ENCODE data around the gene ZNF566. TPM values are rescaled to one million over a fixed set of nuclear protein-coding genes. Genes with fewer than 3 reads are reported as not detected.

ZNF566 gene
- total RNA-seq, 1 experiment from 2014 or later: 11.6 TPM

- intact Hi-C loops (cut with micrococcal nuclease; ENCODE audit: unreplicated experiment): loop anchor here (1.0 to 5.0 kb wide), 7 partner anchors 32 to 296 kb away; partner anchors contain the start of genes ZFP14, ZNF260, ZNF461 and ZNF529
- DNase-seq: peak; percentile 48 to 65
- H3K4me1 ChIP-seq: no peaks in the 10 kb centered on the region
- H3K36me3 ChIP-seq (ENCODE audit: control insufficient read depth, insufficient read depth, low read length): no peaks in the 10 kb centered on the region
- H3K27me3 ChIP-seq (replicated peaks; ENCODE audit: control insufficient read depth, insufficient read depth, low read length): no peaks in the 10 kb centered on the region
- peaks cover 36% of the 10 kb centered on the region for H3K36me3 Mint-ChIP-seq (ENCODE audit: insufficient read depth, unreplicated experiment)
- H3K27me3 Mint-ChIP-seq (ENCODE audit: insufficient read depth, unreplicated experiment): no peaks in the 10 kb centered on the region
- CTCF ChIA-PET: interaction anchor here (0.7 to 1.4 kb wide), 3 partner anchors 40 to 274 kb away, joined by 3 to 7 read pairs (median 3); partner anchors contain the start of genes ZFP14, ZNF146, ZNF260 and ZNF565
- H3K9me3 ChIP-seq: 0 out of 2 replicates have a peak, but pooled peaks cover 3% of the 10 kb centered on the region
- TSS peak; percentile 57 for BruUV-seq (replicated peaks)
- TF ChIP-seq CTCF (IDR thresholded peaks at IDR 0.05; ENCODE audit: insufficient read depth in 1 of 2, low read depth in 1 of 2, low read length in 1 of 2, severe bottlenecking in 1 of 2, unreplicated experiment in 1 of 2): no peak
- peaks cover 14% of the 10 kb centered on the region for H3K4me1 Mint-ChIP-seq (ENCODE audit: low read depth, unreplicated experiment)
- H3K27ac Mint-ChIP-seq (ENCODE audit: unreplicated experiment): peak overlapping the region; percentile 99
- H3K9me3 Mint-ChIP-seq (ENCODE audit: unreplicated experiment): peaks cover 20% of the 10 kb centered on the region
- POLR2A ChIA-PET: interaction anchor here (1.4 to 2.0 kb wide), 7 partner anchors 39 to 882 kb away, joined by 7 to 34 read pairs (median 8); partner anchors contain the start of genes ZFP14, ZNF146, ZNF260 and ZNF383
- peak overlapping the region; percentile 93 for H3K4me3 ChIP-seq (ENCODE audit: low read depth, low read length)
- peak overlapping the region; percentile 91 for H3K4me3 Mint-ChIP-seq (ENCODE audit: unreplicated experiment)
These were observed 579 bp downstream of the ZNF566 start for GRCh38 chr19:36488846-36489117.

- BruUV-seq (replicated peaks): no TSS peak
- CTCF ChIA-PET: no interaction called here
- peaks cover 38% of the 10 kb centered on the region for H3K36me3 Mint-ChIP-seq (ENCODE audit: insufficient read depth, unreplicated experiment)
- intact Hi-C loops (cut with micrococcal nuclease; ENCODE audit: unreplicated experiment): loop anchor here (2.0 to 5.0 kb wide), 3 partner anchors 179 to 296 kb away; partner anchors contain the start of genes ZNF461 and ZNF850
- H3K36me3 ChIP-seq (ENCODE audit: control insufficient read depth, insufficient read depth, low read length): no peaks in the 10 kb centered on the region
- H3K4me3 ChIP-seq (ENCODE audit: low read depth, low read length): peak overlapping the region; percentile 93
- peak overlapping the region; percentile 91 for H3K4me3 Mint-ChIP-seq (ENCODE audit: unreplicated experiment)
- DNase-seq: no peak
- H3K27ac Mint-ChIP-seq (ENCODE audit: unreplicated experiment): peak overlapping the region; percentile 99
- no peaks in the 10 kb centered on the region for H3K27me3 Mint-ChIP-seq (ENCODE audit: insufficient read depth, unreplicated experiment)
- TF ChIP-seq CTCF (IDR thresholded peaks at IDR 0.05; ENCODE audit: insufficient read depth in 1 of 2, low read depth in 1 of 2, low read length in 1 of 2, severe bottlenecking in 1 of 2, unreplicated experiment in 1 of 2): no peak
- H3K27me3 ChIP-seq (replicated peaks; ENCODE audit: control insufficient read depth, insufficient read depth, low read length): no peaks in the 10 kb centered on the region
- peaks cover 20% of the 10 kb centered on the region for H3K9me3 Mint-ChIP-seq (ENCODE audit: unreplicated experiment)
- H3K9me3 ChIP-seq: 0 out of 2 replicates have a peak, but pooled peaks cover 3% of the 10 kb centered on the region
- POLR2A ChIA-PET: interaction anchor here (1.7 to 2.0 kb wide), 4 partner anchors 40 to 729 kb away, joined by 7 to 34 read pairs (median 8); partner anchors contain the start of genes ZFP14, ZNF146, ZNF260 and ZNF383
- H3K4me1 ChIP-seq: no peaks in the 10 kb centered on the region
- H3K4me1 Mint-ChIP-seq (ENCODE audit: low read depth, unreplicated experiment): peaks cover 14% of the 10 kb centered on the region
These were observed 1.1 kb downstream of the ZNF566 start for GRCh38 chr19:36488118-36488845.

GRCh38 chr19:36483653-36484052, 5.7 kb downstream of the ZNF566 start:
- ChIA-PET CTCF (no interaction called here), POLR2A (interaction anchor here (0.5 kb wide), 1 partner anchor 1159 kb away, joined by 7 read pairs; no protein-coding TSS in a partner anchor)
- Histone ChIP-seq H3K4me1 (no peaks in the 10 kb centered on the region), H3K9me3 (peaks cover 3% of the 10 kb centered on the region; the same call in 1 of the 2 replicates), H3K4me3 (ENCODE audit: low read depth, low read length) (no peak overlapping the region), H3K27me3 (replicated peaks; ENCODE audit: control insufficient read depth, insufficient read depth, low read length) (no peaks in the 10 kb centered on the region), H3K36me3 (ENCODE audit: control insufficient read depth, insufficient read depth, low read length) (no peaks in the 10 kb centered on the region)
- intact Hi-C loops (cut with micrococcal nuclease; ENCODE audit: unreplicated experiment): no loop called here
- no peak for TF ChIP-seq CTCF (IDR thresholded peaks at IDR 0.05; ENCODE audit: insufficient read depth in 1 of 2, low read depth in 1 of 2, low read length in 1 of 2, severe bottlenecking in 1 of 2, unreplicated experiment in 1 of 2)
- Mint-ChIP-seq H3K27me3 (ENCODE audit: insufficient read depth, unreplicated experiment) (no peaks in the 10 kb centered on the region), H3K4me1 (ENCODE audit: low read depth, unreplicated experiment) (peaks cover 7% of the 10 kb centered on the region), H3K4me3 (ENCODE audit: unreplicated experiment) (no peak overlapping the region), H3K27ac (ENCODE audit: unreplicated experiment) (no peak overlapping the region), H3K9me3 (ENCODE audit: unreplicated experiment) (peaks cover 9% of the 10 kb centered on the region), H3K36me3 (ENCODE audit: insufficient read depth, unreplicated experiment) (peaks cover 36% of the 10 kb centered on the region)
- no TSS peak for BruUV-seq (replicated peaks)
- no peak for DNase-seq
